Measurements from ENCODE around the gene CSMD2.

DNA sequence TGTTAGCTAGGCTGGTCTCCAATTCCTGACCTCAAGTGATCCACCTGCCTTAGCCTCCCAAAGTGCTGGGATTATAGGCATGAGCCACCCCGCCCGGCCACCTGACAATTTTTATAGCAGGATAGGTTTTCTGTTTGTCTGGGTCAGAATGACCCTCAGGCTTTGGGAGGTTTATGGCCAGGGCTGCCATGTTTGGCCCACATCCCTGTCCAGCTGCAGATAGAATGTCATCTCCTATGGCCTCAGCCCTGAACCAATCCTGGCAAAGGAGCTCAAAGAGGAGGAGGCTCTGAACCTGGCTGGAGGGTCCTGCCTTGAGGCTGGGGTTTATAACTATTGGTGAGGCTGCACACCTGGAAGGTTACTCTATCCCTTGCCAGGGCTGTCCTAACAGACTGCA is 218.2 kb downstream of the CSMD2 start:
- TF ChIP-seq TAF1 (IDR thresholded peaks at IDR 0.05; ENCODE audit: borderline replicate concordance, low read depth, low read length) (no peak), POLR2A (IDR thresholded peaks at IDR 0.05; ENCODE audit: low read depth, low read length) (no peak), POLR2AphosphoS5 (IDR thresholded peaks at IDR 0.05; ENCODE audit: low read depth, low read length) (no peak)

Data from GM12892 (cell line).